Embryonic facial prominence (tissue), 1 donor: ENCODE data around the gene BMPER.

Source experiments
- DNase-seq: peaks from one replicate; pipeline ENCODE4 v3.0.0-alpha.2; 2016; ENCODE audit errors: extremely low spot score

The BMPER gene

DNA sequence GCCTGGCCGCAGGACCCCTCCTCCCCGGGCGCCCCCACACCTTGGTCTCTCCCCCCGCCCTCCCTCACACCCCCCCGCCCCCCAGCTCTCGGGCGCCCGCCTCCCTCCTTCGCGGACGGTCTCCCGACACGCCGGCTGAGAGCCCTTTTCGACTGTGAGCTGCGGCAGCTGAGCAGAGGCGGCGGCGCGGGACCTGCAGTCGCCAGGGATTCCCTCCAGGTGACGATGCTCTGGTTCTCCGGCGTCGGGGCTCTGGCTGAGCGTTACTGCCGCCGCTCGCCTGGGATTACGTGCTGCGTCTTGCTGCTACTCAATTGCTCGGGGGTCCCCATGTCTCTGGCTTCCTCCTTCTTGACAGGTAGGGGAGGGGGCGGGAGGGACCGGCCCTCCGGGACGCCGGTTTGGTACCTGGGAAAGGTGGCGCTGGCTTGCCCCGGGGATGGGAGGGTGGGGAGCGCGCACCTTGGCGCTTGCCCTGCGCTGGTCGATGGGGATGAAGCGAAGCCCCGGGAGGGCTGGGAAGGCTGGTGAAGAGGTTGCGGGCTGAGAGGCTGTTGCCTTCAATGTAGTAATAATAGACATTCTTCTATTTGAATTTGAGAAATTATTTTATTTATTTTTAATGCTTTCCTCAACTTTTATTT lies at the start of gene BMPER:
Gene BMPER, plus strand, starts transcription at position 151 of the 644 bp plus-strand sequence. Its CDS starts 75 bp downstream, at position 226.
- peak; percentile 37 for DNase-seq

GRCh38 chr7:33861947-33862346 lies 43.4 kb upstream of the BMPER start:
- DNase-seq: no peak

- no peak for DNase-seq
These were observed 42.2 kb upstream of the BMPER start for GRCh38 chr7:33862946-33863814.

DNA sequence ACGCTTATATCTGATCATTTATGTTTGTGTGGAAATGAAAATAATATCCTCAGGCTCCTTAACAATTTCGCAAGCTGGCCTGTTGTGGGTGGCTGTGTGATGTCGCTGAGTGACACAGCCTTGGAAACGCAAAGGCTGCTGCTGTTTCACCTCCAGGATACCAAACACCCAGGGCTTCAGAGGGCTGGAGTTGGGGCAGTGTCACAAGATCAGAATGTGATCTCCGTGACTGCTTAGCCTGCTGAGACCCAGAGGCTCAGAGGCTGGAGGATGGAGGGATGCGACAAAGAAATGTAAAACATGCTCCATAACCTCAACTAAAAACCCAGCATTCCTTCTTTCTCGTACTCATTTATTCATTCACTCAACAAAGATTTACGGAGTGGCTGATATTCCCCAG lies 37.2 kb upstream of the BMPER start:
- no peak for DNase-seq

DNA sequence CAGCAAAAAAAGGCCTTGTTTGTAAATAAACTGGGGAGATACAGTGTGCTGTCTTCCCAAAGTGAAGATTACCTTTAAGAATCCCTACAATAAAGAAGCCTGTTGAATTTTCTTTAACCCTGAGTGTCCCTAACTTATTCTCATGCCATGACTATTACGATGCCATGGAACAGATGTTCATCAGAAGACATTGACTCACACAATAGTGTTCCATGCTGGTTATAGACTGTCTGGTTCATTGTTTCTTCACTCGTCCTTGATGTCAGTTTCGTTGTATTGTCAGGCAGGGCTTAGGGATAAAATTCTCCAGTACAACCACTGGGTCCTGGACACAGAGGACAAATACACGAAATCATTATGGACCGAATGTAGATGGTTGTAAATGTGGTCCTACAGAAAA lies 36.2 kb upstream of the BMPER start:
- no peak for DNase-seq

DNA sequence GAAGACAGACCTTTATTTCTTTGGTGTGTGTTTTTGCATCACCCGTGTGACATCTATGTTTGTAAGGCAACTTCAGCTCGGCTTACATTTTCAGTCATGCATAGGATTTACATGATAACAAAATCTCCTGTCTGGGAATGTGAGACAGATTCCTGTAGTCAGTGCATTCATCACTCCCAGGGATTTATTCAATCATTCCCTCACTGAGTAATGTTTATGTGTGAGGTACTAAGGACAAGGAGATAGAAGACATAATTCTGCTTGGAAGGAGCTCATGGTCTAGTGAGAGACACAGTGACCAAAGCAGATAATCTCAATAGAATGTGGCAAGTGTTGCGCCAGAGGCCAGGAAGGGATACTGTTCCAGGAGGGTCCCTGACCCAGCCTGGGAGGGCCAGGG lies 35.2 kb upstream of the BMPER start:
- no peak for DNase-seq

DNA sequence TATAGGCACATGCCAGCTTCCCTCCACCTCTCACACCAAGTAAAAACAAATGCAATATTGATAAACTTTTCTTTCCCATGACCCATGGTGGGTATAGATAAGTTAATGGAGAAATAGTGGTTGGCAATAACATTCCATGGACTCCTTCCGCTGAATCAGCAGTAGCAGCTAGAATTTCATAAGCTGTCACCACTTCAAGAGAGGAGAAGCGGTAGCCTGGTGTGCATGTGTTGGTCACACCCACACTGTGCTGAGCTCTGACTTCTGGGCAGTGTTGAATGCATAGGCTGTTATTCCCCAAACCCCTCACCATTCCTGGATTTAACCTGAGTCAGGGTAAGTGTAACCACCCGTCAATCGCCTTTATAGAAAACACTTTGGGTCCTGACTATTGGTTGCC lies 32.5 kb upstream of the BMPER start:
- DNase-seq: no peak

- DNase-seq: no peak
These were observed 31.8 kb upstream of the BMPER start for GRCh38 chr7:33873518-33873917.

- no peak for DNase-seq
These were observed 31.2 kb upstream of the BMPER start for GRCh38 chr7:33873981-33874750.

DNA sequence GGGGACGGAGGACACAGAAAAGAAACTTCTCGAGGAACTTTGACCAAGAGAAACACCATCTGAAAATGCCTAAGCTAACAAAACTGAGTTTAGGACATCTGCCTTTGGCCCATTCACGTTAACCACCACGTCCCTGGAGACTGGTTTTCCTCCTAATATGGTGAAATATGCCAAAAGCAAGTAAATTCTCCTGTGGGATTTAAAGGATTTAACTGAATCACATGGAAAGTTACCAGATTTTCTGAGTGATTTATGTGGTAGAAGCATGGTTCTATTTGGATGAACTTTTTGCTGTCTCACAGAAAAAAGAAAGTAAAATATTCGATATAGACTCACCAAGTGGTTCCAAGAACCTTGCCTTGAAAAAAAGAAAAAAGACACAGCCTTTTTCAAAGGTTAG lies 30.4 kb upstream of the BMPER start:
- DNase-seq: no peak

DNA sequence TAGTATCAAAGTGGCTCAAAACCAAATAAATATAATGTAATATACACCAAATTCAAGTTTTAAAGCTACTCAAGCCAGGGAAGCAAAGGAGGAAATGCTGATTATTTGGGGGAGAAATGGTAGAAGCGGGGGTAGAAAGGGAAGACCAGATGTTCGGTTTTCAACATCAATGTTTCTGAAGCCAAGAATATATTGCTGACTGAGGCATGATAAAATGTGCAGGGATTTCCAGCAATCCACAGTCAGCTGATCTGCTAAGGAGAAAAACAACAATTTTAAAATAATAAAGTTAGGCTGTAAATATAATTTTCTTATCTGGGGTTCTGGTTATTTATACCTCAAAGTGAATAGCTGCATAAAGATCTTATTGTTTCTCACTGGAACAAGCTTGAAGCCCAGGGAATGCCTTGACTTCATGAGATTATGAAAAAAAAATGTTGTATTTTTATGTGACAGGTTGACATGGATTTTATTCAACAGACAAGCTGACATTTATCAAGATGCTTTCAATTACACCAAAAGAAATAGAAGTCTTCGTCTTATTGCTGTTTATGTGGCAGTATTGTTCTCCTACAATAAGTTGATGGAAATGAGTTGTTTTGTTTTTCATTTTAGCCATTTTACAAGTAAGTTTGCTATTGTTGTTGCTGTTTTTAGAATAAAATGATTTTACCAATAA lies 28.6 kb upstream of the BMPER start:
- DNase-seq: no peak

GRCh38 chr7:33880787-33881186 lies 24.6 kb upstream of the BMPER start:
- DNase-seq: no peak

- DNase-seq: no peak
These were observed 24.0 kb upstream of the BMPER start for GRCh38 chr7:33881316-33881715.

DNA sequence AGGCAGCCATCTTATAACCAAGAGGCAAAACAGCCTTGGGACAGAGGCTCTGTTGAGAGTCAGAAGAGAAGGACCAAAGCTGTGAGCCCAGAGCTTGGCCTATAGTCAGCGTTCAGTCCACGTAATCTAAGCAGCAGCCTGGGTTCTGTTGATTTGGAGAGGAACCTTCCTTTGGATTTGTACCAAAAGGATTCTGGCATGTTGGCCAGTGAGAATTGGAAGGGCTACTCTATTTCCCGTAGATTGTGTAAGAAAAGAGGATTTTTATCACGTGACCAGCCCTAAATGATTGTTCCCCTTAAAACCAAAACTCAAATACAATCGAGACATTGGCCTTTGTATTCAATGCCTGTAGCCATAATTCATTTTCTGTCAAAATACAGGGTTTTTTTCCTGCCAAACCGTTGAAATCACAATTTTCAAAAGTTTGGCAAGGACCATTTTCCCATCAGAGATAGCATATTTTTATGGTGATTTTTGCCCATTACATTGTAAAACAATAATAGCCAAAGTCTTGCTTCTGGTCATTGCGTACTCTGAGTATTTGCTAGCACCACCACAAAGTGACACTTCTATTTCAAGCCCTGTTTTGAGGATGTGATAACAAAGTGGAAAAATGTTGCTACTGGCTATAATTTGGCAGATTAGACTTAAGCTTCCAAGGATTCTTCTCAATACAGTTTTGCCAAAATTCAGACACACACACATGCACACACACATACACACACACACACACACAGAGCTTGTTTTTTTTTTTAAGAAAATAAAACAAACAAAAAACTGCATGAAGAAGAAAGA lies 23.1 kb upstream of the BMPER start:
- no peak for DNase-seq

GRCh38 chr7:33882950-33883670 lies 22.2 kb upstream of the BMPER start:
- DNase-seq: no peak

- DNase-seq: no peak
These were observed 21.7 kb upstream of the BMPER start for GRCh38 chr7:33883671-33883965.

GRCh38 chr7:33885290-33886148 lies 19.8 kb upstream of the BMPER start:
- DNase-seq: no peak

GRCh38 chr7:33886149-33886623 lies 19.2 kb upstream of the BMPER start:
- DNase-seq: no peak

DNA sequence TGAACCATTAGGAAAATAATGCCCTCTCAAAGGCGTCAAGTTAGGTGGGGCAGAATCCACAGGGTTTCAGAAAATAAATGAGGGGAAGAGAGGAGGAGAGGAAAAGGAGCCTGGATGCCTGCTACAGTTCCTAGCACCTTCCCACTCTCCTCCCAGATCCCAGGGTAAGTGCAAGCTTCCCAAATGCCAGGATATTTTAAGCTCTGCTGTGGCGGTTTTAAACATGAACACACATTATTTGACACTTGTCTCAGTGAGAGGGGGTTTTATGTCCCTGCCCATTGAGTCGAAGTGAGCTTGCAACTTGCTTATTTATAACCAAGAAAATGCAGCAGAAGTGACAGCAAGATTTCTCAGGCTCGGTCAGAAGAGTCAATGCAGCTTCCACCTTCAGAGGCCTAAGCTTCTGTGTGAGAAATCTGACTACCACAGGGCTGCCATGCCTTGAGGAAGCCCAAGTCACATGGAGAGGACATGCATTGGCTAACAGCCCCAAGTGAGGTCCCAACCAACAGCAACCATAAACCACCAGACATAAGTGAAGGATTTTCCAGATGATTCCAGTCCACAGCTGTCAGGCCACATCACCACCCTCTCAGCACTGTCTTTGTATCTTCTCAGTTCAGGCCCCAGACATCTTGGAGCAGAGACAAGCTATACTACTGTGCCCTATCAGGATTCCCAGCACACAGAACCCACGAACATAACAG lies 17.9 kb upstream of the BMPER start:
- no peak for DNase-seq
